Superior temporal gyrus (tissue), 1 donor: ENCODE results near the gene C4orf54.
A peak's percentile ranks its signal among the peaks of the same experiment; 100 is the strongest.

Experiments
- DNase-seq: peaks from one replicate; pipeline ENCODE4 v3.0.0-alpha.2; 2016; ENCODE audit errors: extremely low spot score

Gene C4orf54

GRCh38 chr4:99657798-99658197 lies at the start of gene C4orf54:
C4orf54 (minus strand) TSS chr4:99657828; CDS start chr4:99654648, 3,180 bp downstream.
- no peak for DNase-seq

GRCh38 chr4:99705891-99706290 lies 48.3 kb upstream of the C4orf54 start:
- DNase-seq, result no peak

- DNase-seq, result no peak
Measured at GRCh38 chr4:99696801-99697200, 39.2 kb upstream of the C4orf54 start.

- no peak for DNase-seq
Measured at GRCh38 chr4:99693140-99693539, 35.5 kb upstream of the C4orf54 start.

- DNase-seq, result no peak
Measured at GRCh38 chr4:99690990-99691389, 33.4 kb upstream of the C4orf54 start.

- no peak for DNase-seq
Measured at GRCh38 chr4:99690472-99690871, 32.8 kb upstream of the C4orf54 start.

- DNase-seq, result no peak
Measured at GRCh38 chr4:99687120-99687519, 29.5 kb upstream of the C4orf54 start.

GRCh38 chr4:99685234-99685633 lies 27.6 kb upstream of the C4orf54 start:
- DNase-seq, result no peak

GRCh38 chr4:99683895-99684294 lies 26.3 kb upstream of the C4orf54 start:
- DNase-seq, result no peak

- no peak for DNase-seq
Measured at GRCh38 chr4:99679976-99680375, 22.3 kb upstream of the C4orf54 start.

- DNase-seq, result no peak
Measured at GRCh38 chr4:99679204-99679603, 21.6 kb upstream of the C4orf54 start.

GRCh38 chr4:99677161-99677560 lies 19.5 kb upstream of the C4orf54 start:
- DNase-seq, result no peak

- DNase-seq, result no peak
Measured at GRCh38 chr4:99670409-99671073, 12.9 kb upstream of the C4orf54 start.

- no peak for DNase-seq
Measured at GRCh38 chr4:99669084-99669483, 11.5 kb upstream of the C4orf54 start.

GRCh38 chr4:99668472-99668871 lies 10.8 kb upstream of the C4orf54 start:
- DNase-seq, result no peak

GRCh38 chr4:99665983-99666382 lies 8.4 kb upstream of the C4orf54 start:
- no peak for DNase-seq

GRCh38 chr4:99664716-99665115 lies 7.1 kb upstream of the C4orf54 start:
- DNase-seq, result no peak

- DNase-seq, result no peak
Measured at GRCh38 chr4:99661907-99662306, 4.3 kb upstream of the C4orf54 start.

- DNase-seq, result no peak
Measured at GRCh38 chr4:99658666-99659065, 1.0 kb upstream of the C4orf54 start.

- DNase-seq, result peak; percentile 12
Measured at GRCh38 chr4:99655308-99656081, 2.1 kb downstream of the C4orf54 start.

- DNase-seq, result no peak
Measured at GRCh38 chr4:99654361-99654761, 3.3 kb downstream of the C4orf54 start.

- no peak for DNase-seq
Measured at GRCh38 chr4:99653916-99654315, 3.7 kb downstream of the C4orf54 start.
